GM23338 (cell line): Measurements from ENCODE around the gene PHGDH. TPM values are rescaled to one million over a fixed set of nuclear protein-coding genes. Genes with fewer than 3 reads are reported as not detected.

ENCODE experiments used
- ATAC-seq: fragments of 200-7000 bp; cut with Tn5 transposase; 3 replicates; pipeline ENCODE4 v1.9.1; 2020
- DNase-seq: peaks from one replicate; pipeline ENCODE4 v3.0.0-alpha.2; 2015; ENCODE audit warnings: low spot score
- H2AFZ ChIP-seq: fragments of 200-600 bp; sonication (generic); 2 replicates; pipeline ENCODE4 v1.8.0; 2016; ENCODE audit warnings: antibody characterized with exemption, mild to moderate bottlenecking, moderate library complexity
- H3F3A ChIP-seq: fragments of 200-600 bp; sonication (generic); replicated peaks from 2 replicates; pipeline ENCODE4 v1.8.0; 2017; ENCODE audit warnings: antibody characterized with exemption, mixed run types, low read depth
- H3K27ac ChIP-seq: fragments of 200-600 bp; sonication (generic); 2 replicates; pipeline ENCODE4 v1.6.1; 2016; ENCODE audit warnings: low read depth
- H3K27me3 ChIP-seq: fragments of 200-600 bp; sonication (generic); 2 replicates; pipeline ENCODE4 v1.8.0; 2016; ENCODE audit warnings: mild to moderate bottlenecking, mixed run types, moderate library complexity; ENCODE audit not compliant: insufficient read depth
- H3K36me3 ChIP-seq: fragments of 200-600 bp; sonication (generic); 2 replicates; pipeline ENCODE4 v1.8.0; 2016; ENCODE audit warnings: mild to moderate bottlenecking; ENCODE audit not compliant: insufficient read depth
- H3K4me1 ChIP-seq: fragments of 200-600 bp; sonication (generic); 2 replicates; pipeline ENCODE4 v1.8.0; 2016; ENCODE audit warnings: mild to moderate bottlenecking, moderate library complexity; ENCODE audit not compliant: insufficient read depth
- H3K4me2 ChIP-seq: fragments of 200-600 bp; sonication (generic); 2 replicates; pipeline ENCODE4 v1.7.1; 2017; ENCODE audit warnings: mixed run types
- H3K4me3 ChIP-seq: fragments of 200-600 bp; sonication (generic); 2 replicates; pipeline ENCODE4 v1.6.1; 2016; ENCODE audit warnings: mixed run types
- H3K79me2 ChIP-seq: fragments of 200-600 bp; sonication (generic); replicated peaks from 2 replicates; pipeline ENCODE4 v1.8.0; 2017; ENCODE audit warnings: mild to moderate bottlenecking; ENCODE audit not compliant: insufficient read depth
- H3K9me2 ChIP-seq: fragments of 200-600 bp; sonication (generic); 2 replicates; pipeline ENCODE4 v1.8.0; 2017; ENCODE audit not compliant: insufficient read depth
- H4K20me1 ChIP-seq: fragments of 200-600 bp; sonication (generic); replicated peaks from 2 replicates; pipeline ENCODE4 v1.8.0; 2017; ENCODE audit warnings: mild to moderate bottlenecking; ENCODE audit not compliant: insufficient read depth
- H3K27ac Mint-ChIP-seq: 2 replicates; pipeline ENCODE4 v1.8.0; 2020; ENCODE audit warnings: inconsistent platforms, mild to moderate bottlenecking, moderate library complexity, mixed read lengths
- H3K27me3 Mint-ChIP-seq: 3 replicates; pipeline ENCODE4 v1.8.0; 2022; ENCODE audit warnings: low read depth, mild to moderate bottlenecking, moderate library complexity, mixed read lengths, inconsistent platforms; ENCODE audit not compliant: insufficient read depth, poor library complexity
- H3K36me3 Mint-ChIP-seq: 3 replicates; pipeline ENCODE4 v1.8.0; 2021; ENCODE audit warnings: low read depth, mild to moderate bottlenecking, inconsistent platforms, moderate library complexity, mixed read lengths
- H3K4me1 Mint-ChIP-seq: 3 replicates; pipeline ENCODE4 v1.8.0; 2020; ENCODE audit warnings: mild to moderate bottlenecking, inconsistent platforms, mixed read lengths
- H3K4me3 Mint-ChIP-seq: 3 replicates; pipeline ENCODE4 v1.8.0; 2021; ENCODE audit warnings: moderate library complexity, mild to moderate bottlenecking, inconsistent platforms, mixed read lengths
- H3K9me3 Mint-ChIP-seq: 3 replicates; pipeline ENCODE4 v1.8.0; 2020; ENCODE audit warnings: moderate library complexity, mild to moderate bottlenecking, inconsistent platforms, mixed read lengths
- CREB1 ChIP-seq: fragments of 250-450 bp; sonication (Bioruptor Pico); IDR thresholded peaks from 2 replicates; pipeline ENCODE4 v1.5.0; 2020; ENCODE audit warnings: low read depth, mild to moderate bottlenecking, moderate library complexity
- EZH2 ChIP-seq: fragments of 200-600 bp; sonication (generic); IDR thresholded peaks from one replicate; pipeline ENCODE4 v1.8.0; 2017; ENCODE audit warnings: antibody characterized with exemption, mild to moderate bottlenecking, low read depth; ENCODE audit not compliant: unreplicated experiment
- EZH2phosphoT487 ChIP-seq: fragments of 200-600 bp; sonication (generic); IDR thresholded peaks from one replicate; pipeline ENCODE4 v1.8.1; 2018; ENCODE audit warnings: antibody characterized with exemption; ENCODE audit not compliant: unreplicated experiment
- NANOG ChIP-seq: IDR thresholded peaks from 2 replicates; pipeline ENCODE4 v1.6.1; 2016; ENCODE audit warnings: antibody characterized with exemption, borderline replicate concordance
- POLR2AphosphoS5 ChIP-seq: IDR thresholded peaks from 2 replicates; pipeline ENCODE4 v1.6.1; 2016; ENCODE audit warnings: antibody characterized with exemption, low read depth
- REST ChIP-seq: IDR thresholded peaks from one replicate; pipeline ENCODE4 v1.6.1; 2018; ENCODE audit warnings: antibody characterized with exemption; ENCODE audit not compliant: unreplicated experiment
- STAT1 ChIP-seq: IDR thresholded peaks from one replicate; pipeline ENCODE4 v1.6.1; 2016; ENCODE audit warnings: antibody characterized with exemption; ENCODE audit not compliant: unreplicated experiment
- polyA plus RNA-seq: library from polyadenylated mRNA; unstranded; fragments of >200 nt; fragmentation: Nextera tagmentation; extraction: Ambion mirVana; gene quantifications from 2 replicates; pipeline ENCODE4 v1.2.1, GENCODE V29; 2016
- total RNA-seq: library from RNA; depleted of rRNA; stranded (reverse); fragments of >200 nt; shearing (Covaris generic); gene quantifications from 2 replicates; pipeline ENCODE4 v1.2.3, GENCODE V29; 2014

PHGDH gene
- total and polyA plus RNA-seq, 2 experiments from 2014 or later, result 612 to 885 TPM

- peak; percentile 67 for ATAC-seq
- peaks cover 7% of the 10 kb centered on the region; the same call in 2 of the 3 replicates for H3K4me1 Mint-ChIP-seq
- H3K79me2 ChIP-seq, result no peaks in the 10 kb centered on the region
- no peaks in the 10 kb centered on the region; the same call in 2 of the 3 replicates for H3K9me3 Mint-ChIP-seq
- no peak for TF ChIP-seq STAT1
- TF ChIP-seq EZH2, result no peak
- TF ChIP-seq CREB1 (CRISPR knock-in tag), result no peak
- no peak for TF ChIP-seq REST
- no peak for TF ChIP-seq POLR2AphosphoS5
- TF ChIP-seq EZH2phosphoT487, result no peak
- H3K27me3 ChIP-seq, result no peaks in the 10 kb centered on the region
- H2AFZ ChIP-seq, result no peak overlapping the region
- no peak overlapping the region for H3K27ac ChIP-seq
- H3K36me3 ChIP-seq, result no peaks in the 10 kb centered on the region
- no peak overlapping the region for H3K4me3 ChIP-seq
- H3K4me2 ChIP-seq, result no peak overlapping the region
- H3K36me3 Mint-ChIP-seq, result no peaks in the 10 kb centered on the region
- no peaks in the 10 kb centered on the region for H4K20me1 ChIP-seq
- no peaks in the 10 kb centered on the region for H3F3A ChIP-seq
- H3K27ac Mint-ChIP-seq, result no peak overlapping the region
- H3K4me3 Mint-ChIP-seq, result no peak overlapping the region
- H3K4me1 ChIP-seq, result peaks cover 4% of the 10 kb centered on the region
- no peaks in the 10 kb centered on the region; the same call in 1 of the 2 replicates for H3K9me2 ChIP-seq
- H3K27me3 Mint-ChIP-seq, result peaks cover 3% of the 10 kb centered on the region
- no peak for DNase-seq
Observed at GRCh38 chr1:119762409-119762808, 50.7 kb downstream of the PHGDH start.

- TF ChIP-seq POLR2AphosphoS5 (no peak), STAT1 (no peak), NANOG (no peak)
- DNase-seq, result no peak
- no peaks in the 10 kb centered on the region for H3F3A ChIP-seq
- Mint-ChIP-seq H3K9me3 (no peaks in the 10 kb centered on the region; the same call in 2 of the 3 replicates), H3K4me1 (peaks cover 2% of the 10 kb centered on the region; the same call in 1 of the 3 replicates), H3K36me3 (no peaks in the 10 kb centered on the region), H3K4me3 (no peak overlapping the region), H3K27me3 (peaks cover 3% of the 10 kb centered on the region), H3K27ac (no peak overlapping the region)
- no peaks in the 10 kb centered on the region for H4K20me1 ChIP-seq
- no peak overlapping the region for H3K4me3 ChIP-seq
- no peaks in the 10 kb centered on the region; the same call in 1 of the 2 replicates for H3K9me2 ChIP-seq
- no peak for ATAC-seq
- H3K4me1 ChIP-seq, result peaks cover 4% of the 10 kb centered on the region
- no peak overlapping the region for H3K27ac ChIP-seq
- H3K79me2 ChIP-seq, result no peaks in the 10 kb centered on the region
- no peak overlapping the region for H2AFZ ChIP-seq
- H3K27me3 ChIP-seq, result no peaks in the 10 kb centered on the region
- H3K4me2 ChIP-seq, result no peak overlapping the region
- no peaks in the 10 kb centered on the region for H3K36me3 ChIP-seq
Observed at GRCh38 chr1:119762953-119763352, 51.2 kb downstream of the PHGDH start.

GRCh38 chr1:119764220-119764619, 52.5 kb downstream of the PHGDH start:
- Histone ChIP-seq H3K36me3 (no peaks in the 10 kb centered on the region), H3K27ac (no peak overlapping the region), H3K4me2 (no peak overlapping the region), H3K9me2 (no peaks in the 10 kb centered on the region; the same call in 1 of the 2 replicates), H3K4me1 (peaks cover 4% of the 10 kb centered on the region), H3K4me3 (no peak overlapping the region), H4K20me1 (no peaks in the 10 kb centered on the region), H3K27me3 (no peaks in the 10 kb centered on the region), H3K79me2 (no peaks in the 10 kb centered on the region), H3F3A (no peaks in the 10 kb centered on the region), H2AFZ (no peak overlapping the region)
- Mint-ChIP-seq H3K9me3 (no peaks in the 10 kb centered on the region; the same call in 2 of the 3 replicates), H3K36me3 (no peaks in the 10 kb centered on the region), H3K4me3 (no peak overlapping the region), H3K27me3 (peaks cover 3% of the 10 kb centered on the region), H3K27ac (no peak overlapping the region), H3K4me1 (peaks cover 5% of the 10 kb centered on the region; the same call in 2 of the 3 replicates)
- TF ChIP-seq CREB1 (CRISPR knock-in tag), result no peak
- DNase-seq (no peak), ATAC-seq (no peak)
